ENCODE results near the gene CRYBG2. TPM values are rescaled to one million over a fixed set of nuclear protein-coding genes. Genes with fewer than 3 reads are reported as not detected.
"Not testable (repeated sequence)": the region's sequence is repeated elsewhere in the genome, so short reads cannot be mapped to it uniquely, and the experiment has no call there.

The CRYBG2 gene
- total RNA-seq, 2 experiments from 2014 or later = 4.5 to 6.4 TPM

- peaks cover 11% of the 10 kb centered on the region for H3K4me1 Mint-ChIP-seq (ENCODE audit: low read depth)
- H3K27me3 Mint-ChIP-seq = no peaks in the 10 kb centered on the region
- ChIA-PET POLR2A (interaction anchor here (0.7 to 1.3 kb wide), 4 partner anchors 29 to 141 kb away, joined by 3 to 4 read pairs (median 3); partner anchors contain the start of gene DHDDS), CTCF (interaction anchor here (0.6 to 2.9 kb wide), 6 partner anchors 10 to 166 kb away, joined by 3 to 13 read pairs (median 4); partner anchors contain the start of gene ZNF593)
- ATAC-seq (peak; percentile 9), DNase-seq (no peak)
- TF ChIP-seq, protein P1, sequence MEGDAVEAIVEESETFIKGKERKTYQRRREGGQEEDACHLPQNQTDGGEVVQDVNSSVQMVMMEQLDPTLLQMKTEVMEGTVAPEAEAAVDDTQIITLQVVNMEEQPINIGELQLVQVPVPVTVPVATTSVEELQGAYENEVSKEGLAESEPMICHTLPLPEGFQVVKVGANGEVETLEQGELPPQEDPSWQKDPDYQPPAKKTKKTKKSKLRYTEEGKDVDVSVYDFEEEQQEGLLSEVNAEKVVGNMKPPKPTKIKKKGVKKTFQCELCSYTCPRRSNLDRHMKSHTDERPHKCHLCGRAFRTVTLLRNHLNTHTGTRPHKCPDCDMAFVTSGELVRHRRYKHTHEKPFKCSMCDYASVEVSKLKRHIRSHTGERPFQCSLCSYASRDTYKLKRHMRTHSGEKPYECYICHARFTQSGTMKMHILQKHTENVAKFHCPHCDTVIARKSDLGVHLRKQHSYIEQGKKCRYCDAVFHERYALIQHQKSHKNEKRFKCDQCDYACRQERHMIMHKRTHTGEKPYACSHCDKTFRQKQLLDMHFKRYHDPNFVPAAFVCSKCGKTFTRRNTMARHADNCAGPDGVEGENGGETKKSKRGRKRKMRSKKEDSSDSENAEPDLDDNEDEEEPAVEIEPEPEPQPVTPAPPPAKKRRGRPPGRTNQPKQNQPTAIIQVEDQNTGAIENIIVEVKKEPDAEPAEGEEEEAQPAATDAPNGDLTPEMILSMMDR (IDR thresholded peaks at IDR 0.05) = no peak
- H3K9me3 Mint-ChIP-seq = no peaks in the 10 kb centered on the region
- intact Hi-C loops (cut with micrococcal nuclease) = no loop called here
- peak overlapping the region; percentile 87 for H3K4me3 Mint-ChIP-seq
- H3K36me3 Mint-ChIP-seq (ENCODE audit: low read depth) = no peaks in the 10 kb centered on the region
- H3K27ac Mint-ChIP-seq = no peak overlapping the region
Measured at GRCh38 chr1:26335774-26336476, 18.0 kb downstream of the CRYBG2 start.

GRCh38 chr1:26333312-26333711 lies 20.6 kb downstream of the CRYBG2 start:
- ChIA-PET CTCF (interaction anchor here (1.0 to 1.6 kb wide), 3 partner anchors 12 to 58 kb away, joined by 3 to 6 read pairs (median 4); no protein-coding TSS in a partner anchor), POLR2A (interaction anchor here (0.9 kb wide), 1 partner anchor 12 kb away, joined by 3 read pairs; no protein-coding TSS in a partner anchor)
- H3K27me3 Mint-ChIP-seq; H3K36me3 Mint-ChIP-seq (ENCODE audit: low read depth); H3K27ac Mint-ChIP-seq; H3K9me3 Mint-ChIP-seq; intact Hi-C loops (cut with micrococcal nuclease); ATAC-seq; H3K4me3 Mint-ChIP-seq; DNase-seq: not testable (repeated sequence)
- peaks cover 11% of the 10 kb centered on the region for H3K4me1 Mint-ChIP-seq (ENCODE audit: low read depth)

DNA sequence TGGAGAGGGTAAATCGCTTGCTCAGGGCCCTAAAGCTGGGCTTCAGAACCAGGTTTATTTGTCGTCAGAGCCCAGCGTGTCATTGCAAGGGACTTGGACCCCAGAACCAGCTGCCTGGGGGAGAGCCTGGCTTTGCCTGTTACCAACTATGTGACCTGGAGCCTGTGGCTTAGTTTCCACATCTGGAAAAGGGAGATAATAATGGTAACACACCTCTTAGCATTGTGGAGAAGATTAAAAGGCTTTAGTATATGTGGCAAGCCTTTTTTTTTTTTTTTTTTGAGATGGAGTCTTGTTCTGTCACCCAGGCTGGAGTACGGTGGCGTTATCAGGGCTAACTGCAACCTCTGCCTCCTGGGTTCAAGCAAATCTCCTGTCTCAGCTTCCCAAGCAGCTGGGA lies 23.7 kb downstream of the CRYBG2 start:
- POLR2A ChIA-PET = no interaction called here
- Mint-ChIP-seq H3K4me3 (no peak overlapping the region), H3K27me3 (no peaks in the 10 kb centered on the region), H3K9me3 (no peaks in the 10 kb centered on the region), H3K27ac (no peak overlapping the region), H3K4me1 (ENCODE audit: low read depth) (no peaks in the 10 kb centered on the region), H3K36me3 (ENCODE audit: low read depth) (no peaks in the 10 kb centered on the region)
- intact Hi-C loops (cut with micrococcal nuclease) = no loop called here
- DNase-seq (no peak), ATAC-seq (no peak)
- CTCF ChIA-PET = interaction anchor here (1.0 to 1.6 kb wide), 5 partner anchors 9 to 98 kb away, joined by 3 to 8 read pairs (median 4); partner anchors contain the start of gene SH3BGRL3
- TF ChIP-seq, protein P1 (IDR thresholded peaks at IDR 0.05) = no peak

GRCh38 chr1:26329380-26329779 lies 24.6 kb downstream of the CRYBG2 start:
- DNase-seq; H3K9me3 Mint-ChIP-seq; intact Hi-C loops (cut with micrococcal nuclease); H3K4me1 Mint-ChIP-seq (ENCODE audit: low read depth); H3K36me3 Mint-ChIP-seq (ENCODE audit: low read depth); H3K27me3 Mint-ChIP-seq; H3K4me3 Mint-ChIP-seq; H3K27ac Mint-ChIP-seq; ATAC-seq: not testable (repeated sequence)
- ChIA-PET CTCF (interaction anchor here (1.0 to 1.6 kb wide), 5 partner anchors 8 to 97 kb away, joined by 3 to 8 read pairs (median 4); partner anchors contain the start of gene SH3BGRL3), POLR2A (interaction anchor here (1.7 kb wide), 1 partner anchor 54 kb away, joined by 3 read pairs; no protein-coding TSS in a partner anchor)

- no peaks in the 10 kb centered on the region for H3K27me3 Mint-ChIP-seq
- no peaks in the 10 kb centered on the region for H3K9me3 Mint-ChIP-seq
- CTCF ChIA-PET = interaction anchor here (0.7 to 15.0 kb wide), 4 partner anchors 34 to 88 kb away, joined by 3 to 282 read pairs (median 6); partner anchors contain the start of gene SH3BGRL3
- TF ChIP-seq, protein P1 (IDR thresholded peaks at IDR 0.05) = no peak
- POLR2A ChIA-PET = interaction anchor here (1.7 kb wide), 1 partner anchor 53 kb away, joined by 3 read pairs; no protein-coding TSS in a partner anchor
- peaks cover 2% of the 10 kb centered on the region for H3K36me3 Mint-ChIP-seq (ENCODE audit: low read depth)
- intact Hi-C loops (cut with micrococcal nuclease) = no loop called here
- no peak for ATAC-seq
- H3K27ac Mint-ChIP-seq = no peak overlapping the region
- no peak overlapping the region for H3K4me3 Mint-ChIP-seq
- peaks cover 2% of the 10 kb centered on the region for H3K4me1 Mint-ChIP-seq (ENCODE audit: low read depth)
- DNase-seq = no peak
Measured at GRCh38 chr1:26328597-26328996, 25.3 kb downstream of the CRYBG2 start.
